GM10847 (cell line): ENCODE data around the gene AFTPH.

ENCODE experiments used
- POLR2A ChIP-seq: IDR thresholded peaks from 2 replicates; pipeline ENCODE4 v1.6.1; 2011; ENCODE audit not compliant: insufficient read length; ENCODE audit errors: extremely low read depth

Gene AFTPH

DNA sequence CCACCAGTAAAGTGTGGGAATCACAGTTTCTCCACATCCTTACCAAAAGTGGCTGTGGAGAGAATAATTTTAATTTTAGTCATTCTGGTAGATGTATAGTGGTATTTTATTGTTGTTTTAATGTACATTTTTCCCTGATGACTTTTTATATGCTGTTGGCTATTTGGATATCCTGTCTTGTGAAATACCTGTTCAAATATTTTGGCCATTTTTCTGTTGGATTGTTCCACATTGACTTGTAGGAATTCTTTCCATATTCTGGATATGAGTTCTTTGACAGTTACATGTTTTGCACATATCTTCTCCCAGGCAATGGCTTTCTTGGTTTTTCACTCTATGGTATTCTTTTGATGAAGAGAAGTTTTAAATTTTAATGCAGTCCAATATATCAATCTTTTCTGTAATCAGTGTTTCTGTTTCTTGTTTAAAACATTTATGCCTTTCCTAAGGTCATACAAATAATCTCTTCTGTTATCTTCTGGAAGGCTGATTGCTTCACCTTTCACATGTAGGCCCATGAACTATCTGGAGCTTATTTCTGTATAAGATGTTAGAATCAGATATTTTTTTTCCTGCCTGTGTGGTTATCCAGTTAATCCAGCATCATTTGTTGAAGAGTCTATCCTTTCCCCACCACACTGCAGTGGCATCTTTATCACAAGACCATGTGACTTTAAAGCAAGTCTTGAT, 19.0 kb downstream of the AFTPH start:
- TF ChIP-seq POLR2A, result no peak

DNA sequence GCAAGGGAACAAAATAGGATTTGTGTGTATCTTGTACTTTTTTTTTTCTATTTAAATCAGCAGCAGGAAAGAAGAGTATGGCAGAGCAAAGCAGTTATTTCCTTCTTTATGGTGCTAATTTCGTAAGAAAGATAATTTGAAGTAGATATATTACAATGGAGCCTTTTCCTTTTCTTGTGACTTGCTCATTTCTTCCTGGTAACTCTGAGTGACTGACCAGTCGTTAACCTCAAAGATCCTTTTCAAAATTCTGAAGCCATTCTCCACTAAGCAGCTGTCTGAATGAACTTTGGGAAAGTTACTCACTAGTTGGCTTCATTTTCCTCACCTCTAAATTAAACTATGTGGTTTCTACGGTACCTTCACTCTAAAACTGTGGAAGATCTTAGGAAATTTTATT, 24.6 kb downstream of the AFTPH start:
- TF ChIP-seq POLR2A, result no peak

DNA sequence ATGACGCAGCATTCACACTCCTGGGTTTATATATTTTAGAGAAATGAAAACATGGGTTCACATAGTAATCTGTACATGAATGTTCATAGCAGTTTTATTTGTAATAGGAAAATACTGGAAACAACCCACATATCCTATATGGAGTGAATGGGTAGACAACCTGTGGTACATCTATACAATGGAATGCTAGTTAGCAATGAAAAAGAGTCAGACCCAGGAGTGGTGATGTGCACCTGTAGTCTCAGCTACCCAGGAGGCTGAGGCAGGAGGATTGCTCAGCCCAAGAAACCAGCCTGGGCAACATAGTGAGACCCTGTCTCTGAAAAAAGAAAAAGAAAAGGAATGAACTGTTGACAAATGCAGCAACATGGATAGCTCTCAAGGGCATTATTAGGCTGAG, 25.9 kb downstream of the AFTPH start:
- TF ChIP-seq POLR2A, result no peak

DNA sequence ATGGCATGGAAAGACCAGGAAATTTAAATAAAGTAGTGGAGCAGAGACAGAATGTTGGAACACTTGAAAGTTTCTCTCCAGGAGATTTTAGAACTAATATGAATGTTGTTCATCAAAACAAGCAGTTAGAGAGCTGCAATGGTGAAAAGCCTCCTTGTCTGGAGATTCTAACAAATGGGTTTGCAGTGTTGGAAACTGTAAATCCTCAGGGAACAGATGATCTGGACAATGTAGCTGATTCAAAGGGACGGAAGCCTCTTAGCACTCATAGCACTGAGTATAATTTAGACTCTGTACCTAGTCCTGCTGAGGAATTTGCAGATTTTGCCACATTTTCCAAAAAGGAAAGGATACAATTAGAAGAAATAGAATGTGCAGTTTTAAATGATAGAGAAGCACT, 27.7 kb downstream of the AFTPH start:
- TF ChIP-seq POLR2A, result no peak

DNA sequence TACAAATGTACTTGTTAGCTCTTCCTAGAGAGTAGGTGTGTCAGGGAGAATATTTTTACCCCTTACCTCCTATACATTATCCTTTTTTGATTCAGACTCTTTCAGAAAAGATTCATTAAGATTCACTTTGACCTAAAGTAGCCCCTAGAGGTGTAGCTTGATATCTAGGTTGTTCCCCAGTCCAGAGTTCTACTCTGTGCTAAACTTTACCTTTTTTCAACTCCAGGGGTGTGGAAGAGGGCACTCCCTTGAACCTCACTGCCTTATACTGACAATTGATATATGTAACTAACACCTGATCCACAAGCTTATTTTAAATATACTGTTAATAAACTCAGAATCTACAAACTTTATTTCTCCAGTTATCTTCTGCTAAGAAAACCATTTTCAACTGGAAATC, 30.0 kb downstream of the AFTPH start:
- TF ChIP-seq POLR2A, result no peak

DNA sequence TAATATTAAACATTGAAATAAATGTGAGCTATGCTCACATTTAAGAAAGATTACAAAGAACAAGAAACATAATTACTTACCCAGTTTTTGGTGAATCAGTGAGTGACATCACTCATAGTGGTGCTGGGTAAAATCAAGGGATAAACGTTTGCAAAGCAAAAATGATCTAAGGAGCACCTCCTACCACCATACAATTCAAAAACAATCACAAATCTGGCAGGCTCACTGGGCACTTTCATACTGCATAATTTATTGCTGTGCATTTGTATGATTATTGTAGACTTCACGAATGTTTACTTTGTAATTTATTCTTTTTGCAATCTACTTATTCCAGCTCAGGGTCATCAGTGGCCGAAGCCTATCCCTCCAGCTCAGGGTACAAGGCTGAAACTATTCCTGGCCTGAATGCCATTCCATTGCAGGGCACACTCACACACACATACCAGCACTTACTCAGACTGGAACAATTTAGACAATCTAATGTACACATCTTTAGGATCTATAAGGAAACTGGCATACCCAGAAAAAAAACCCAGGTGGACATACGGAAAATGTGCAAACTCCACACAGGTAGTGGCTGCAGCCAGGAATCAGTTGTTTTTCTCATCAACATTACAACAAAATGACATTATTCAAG, 34.4 kb downstream of the AFTPH start:
- TF ChIP-seq POLR2A, result no peak

DNA sequence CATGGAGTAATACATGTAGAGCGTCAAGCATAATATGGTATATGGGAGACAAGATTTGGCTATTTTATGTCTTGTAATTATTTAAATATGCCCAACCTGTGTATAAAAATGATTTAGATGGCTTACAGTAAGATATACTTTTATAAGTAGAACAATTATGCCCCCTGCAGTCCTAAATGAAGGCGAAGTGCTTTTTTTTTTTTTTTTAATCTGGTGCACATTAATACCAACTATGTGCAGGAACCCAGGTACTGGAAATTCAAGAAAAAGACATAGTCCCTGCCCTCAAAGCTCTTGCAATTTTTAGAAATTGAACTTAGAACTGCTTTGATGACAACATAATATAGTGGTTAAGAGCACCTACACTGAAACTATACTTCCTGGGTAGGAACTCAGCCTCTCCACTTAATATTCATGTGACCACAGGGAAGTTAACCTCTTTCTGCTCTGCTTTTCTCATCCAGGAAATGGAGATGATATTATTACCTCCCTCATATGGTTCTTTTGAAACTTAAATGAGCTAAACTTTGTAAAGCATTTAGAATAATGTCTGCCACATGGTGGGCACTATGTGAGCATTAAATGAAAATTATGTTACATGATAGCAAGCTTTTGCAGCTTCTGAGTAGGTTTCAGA, 38.1 kb downstream of the AFTPH start:
- no peak for TF ChIP-seq POLR2A

DNA sequence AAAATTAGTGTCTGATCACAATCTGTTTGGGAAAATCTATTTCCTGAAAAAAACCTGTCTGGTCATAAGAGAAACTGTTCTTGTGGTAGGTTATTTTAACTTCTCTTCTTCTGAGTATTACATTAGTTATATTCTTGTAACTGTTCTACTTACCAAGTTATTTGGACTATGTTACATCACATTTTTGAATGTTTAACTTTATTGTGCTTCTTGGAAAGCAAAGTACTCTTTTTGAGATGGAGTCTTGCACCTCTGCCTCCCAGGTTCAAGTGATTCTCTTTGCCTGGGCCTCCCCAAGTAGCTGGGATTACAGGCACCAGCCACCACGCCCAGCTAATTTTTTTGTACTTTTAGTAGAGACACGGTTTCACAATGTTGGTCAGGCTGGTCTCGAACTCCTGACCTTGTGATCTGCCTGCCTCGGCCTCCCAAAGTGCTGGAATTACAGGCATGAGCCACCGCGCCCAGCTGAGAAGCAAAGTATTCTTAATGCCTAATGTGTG, 39.4 kb downstream of the AFTPH start:
- TF ChIP-seq POLR2A, result no peak

DNA sequence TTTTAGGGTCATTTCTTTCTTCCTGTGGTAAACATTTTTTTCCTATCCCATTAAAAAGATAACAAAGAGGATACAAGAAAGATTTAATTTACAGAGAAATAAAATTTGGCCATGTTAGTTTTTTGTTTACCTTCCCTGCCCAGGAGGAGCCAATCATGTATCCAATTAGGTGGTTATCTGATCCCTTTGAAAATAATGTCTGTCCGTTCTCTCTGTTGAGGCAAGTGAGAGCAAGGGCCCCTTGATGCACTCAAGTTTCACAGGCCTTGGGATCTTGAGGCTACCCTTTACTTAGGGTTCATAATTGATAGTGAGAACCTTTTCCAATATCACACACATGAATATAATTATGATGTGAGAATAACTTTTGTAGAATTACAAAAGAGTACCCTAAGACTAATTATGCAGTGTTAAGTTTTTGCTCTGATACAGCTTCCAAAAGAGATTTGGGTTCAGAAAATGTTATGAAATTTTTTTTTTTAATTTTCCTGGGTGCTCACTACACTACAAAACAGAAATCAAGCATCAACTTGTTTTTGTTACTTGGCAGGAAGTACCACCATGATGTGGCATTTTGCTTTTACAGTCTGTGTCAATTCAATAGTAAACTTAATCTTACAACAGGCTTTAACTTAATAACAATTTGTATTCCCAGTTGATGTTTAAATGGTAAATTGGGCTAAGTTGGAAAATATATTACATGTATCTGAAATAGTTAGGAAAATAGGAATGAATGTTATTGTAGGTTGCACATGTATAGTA, 42.0 kb downstream of the AFTPH start:
- TF ChIP-seq POLR2A, result no peak

DNA sequence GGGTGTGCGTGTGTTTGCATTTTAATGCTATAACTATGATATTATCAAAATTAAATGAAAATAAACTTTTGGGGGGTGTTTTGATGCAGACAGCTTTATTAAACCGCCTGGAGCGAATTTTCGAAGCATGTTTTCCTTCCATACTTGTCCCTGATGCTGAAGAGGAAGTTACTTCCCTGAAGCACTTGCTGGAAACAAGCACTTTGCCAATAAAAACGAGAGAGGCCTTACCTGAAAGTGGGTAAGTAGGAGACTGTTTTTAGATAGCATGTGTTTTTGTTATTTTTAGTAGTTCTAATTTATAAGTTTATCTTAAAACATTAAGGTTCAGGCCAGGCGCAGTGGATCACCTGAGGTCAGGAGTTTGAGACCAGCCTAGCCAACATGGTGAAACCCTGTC, 43.3 kb downstream of the AFTPH start:
- TF ChIP-seq POLR2A, result no peak

DNA sequence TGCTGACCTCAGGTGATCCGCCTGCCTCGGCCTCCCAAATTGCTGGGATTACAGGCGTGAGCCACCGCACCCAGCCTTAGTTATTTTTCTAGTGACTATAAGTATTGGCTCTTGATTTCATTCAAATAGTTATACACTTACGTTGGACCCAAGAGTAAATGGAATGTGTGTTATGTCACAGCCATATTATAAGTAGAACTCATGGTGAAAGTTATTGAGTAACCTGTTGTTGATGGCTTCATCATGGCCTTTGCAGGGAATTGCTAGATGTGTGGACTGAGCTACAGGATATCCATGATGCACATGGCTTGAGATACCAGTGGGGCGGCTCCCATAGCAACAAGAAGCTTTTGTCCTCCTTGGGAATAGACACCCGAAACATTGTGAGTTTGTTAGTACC, 44.7 kb downstream of the AFTPH start:
- no peak for TF ChIP-seq POLR2A

DNA sequence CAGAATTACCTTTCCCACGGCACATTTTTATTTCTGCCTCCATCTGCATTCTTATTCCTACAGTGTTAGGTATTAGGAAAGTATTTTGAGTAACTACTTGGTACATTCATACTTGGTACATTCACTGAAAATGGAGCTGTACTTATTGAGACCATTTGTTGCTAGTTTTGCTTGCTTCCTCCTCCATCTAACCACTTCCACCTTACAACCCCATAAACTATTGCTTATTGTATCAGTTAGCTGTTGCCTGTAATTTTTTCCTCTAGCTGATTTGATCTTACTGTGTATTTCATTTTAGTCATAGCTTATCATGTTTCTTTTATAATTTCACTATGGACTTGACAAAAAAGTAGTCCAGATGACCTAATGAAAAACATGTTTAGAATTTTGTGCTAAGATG, 50.7 kb downstream of the AFTPH start:
- TF ChIP-seq POLR2A, result no peak

DNA sequence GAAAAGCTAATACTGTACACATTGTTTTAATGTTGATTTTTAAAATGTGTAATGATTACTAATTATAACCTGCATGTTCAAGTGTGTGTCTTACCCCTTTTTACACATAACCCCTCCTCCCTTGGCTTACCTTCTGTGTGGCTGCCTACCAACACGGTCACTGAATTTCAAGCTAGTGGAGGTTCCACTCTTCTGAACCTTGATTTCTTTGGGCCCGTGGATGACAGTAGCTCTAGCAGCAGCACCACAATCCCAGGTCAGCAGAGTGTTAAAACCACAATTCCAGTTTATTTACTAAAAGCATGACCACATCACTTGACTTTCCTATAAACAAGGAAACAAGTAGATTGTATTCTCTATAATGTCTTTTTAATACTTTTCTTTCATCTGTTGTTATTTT, 56.9 kb downstream of the AFTPH start:
- TF ChIP-seq POLR2A, result no peak

DNA sequence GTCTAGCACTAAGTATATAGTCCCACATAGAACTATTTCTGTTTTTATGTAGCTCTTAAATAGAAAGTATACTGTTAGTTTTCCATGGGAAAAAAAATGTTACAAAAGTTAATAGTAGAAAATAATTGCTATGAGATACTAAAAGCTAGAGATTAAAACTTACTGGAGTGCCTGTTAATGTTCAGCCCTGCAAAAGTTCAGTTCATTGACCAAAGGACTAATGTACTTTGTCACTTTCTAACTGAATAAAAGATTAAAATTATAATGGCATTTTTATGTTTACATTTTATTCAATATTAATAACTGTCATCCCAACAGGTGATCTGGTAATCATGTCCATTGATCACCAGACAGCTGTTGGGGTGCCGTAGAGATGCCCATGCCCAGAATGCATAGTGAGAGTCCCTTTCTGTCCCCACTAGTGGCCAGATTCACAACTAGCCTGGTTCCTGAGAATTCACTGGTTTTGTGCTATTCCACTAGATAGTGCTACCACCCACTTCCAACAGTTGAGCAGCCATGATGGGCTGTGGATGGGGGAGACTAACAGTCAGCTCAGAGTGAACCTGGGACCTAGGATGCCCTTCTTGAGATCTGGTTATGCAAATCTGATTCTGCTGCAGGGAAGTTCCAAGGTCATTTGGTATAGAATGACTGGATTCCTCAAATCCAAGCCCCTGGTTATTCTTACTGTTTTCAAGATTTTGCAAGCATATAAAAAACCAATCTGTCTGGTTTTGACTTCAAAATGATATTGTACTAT, 57.8 kb downstream of the AFTPH start:
- TF ChIP-seq POLR2A, result no peak

DNA sequence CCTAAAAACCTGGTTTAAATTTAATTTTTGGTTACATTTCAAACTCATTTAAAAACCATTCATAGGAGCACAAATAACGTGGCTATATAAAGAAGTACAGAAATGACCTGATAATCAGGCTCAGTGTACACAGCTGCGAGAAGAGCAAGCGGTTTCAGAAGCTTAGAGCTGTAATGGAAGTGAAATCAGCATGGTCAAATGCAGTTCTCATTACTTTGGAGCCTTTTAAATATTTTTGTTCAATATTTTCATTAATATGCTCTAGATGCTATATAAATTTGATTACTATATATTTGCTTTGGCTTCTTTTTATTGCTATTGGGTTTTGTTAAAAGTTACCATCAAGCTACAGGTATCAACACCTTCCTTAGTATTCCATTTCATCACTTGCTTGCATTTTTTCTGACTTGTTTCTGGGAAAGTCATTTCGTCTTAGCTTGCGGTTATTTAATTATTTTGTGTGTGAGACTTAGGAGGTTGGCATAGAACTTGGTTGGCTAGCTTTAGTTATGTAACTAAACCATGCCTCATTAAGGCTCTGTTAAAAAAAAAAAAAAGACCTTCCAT, 58.7 kb downstream of the AFTPH start:
- no peak for TF ChIP-seq POLR2A
